CD14-positive monocyte (primary cell): ENCODE results near the gene DNM2. TPM values are rescaled to one million over a fixed set of nuclear protein-coding genes. Genes with fewer than 3 reads are reported as not detected.
"Not testable (repeated sequence)": the region's sequence is repeated elsewhere in the genome, so short reads cannot be mapped to it uniquely, and the experiment has no call there.

ENCODE experiments used
- DNase-seq, 3 donors: peaks; one replicate each; pipeline ENCODE4 v3.0.0-alpha.2; 2011 to 2022
- H2AFZ ChIP-seq: 2 replicates; pipeline ENCODE4 v1.6.0; 2012; ENCODE audit warnings: mild to moderate bottlenecking, low read depth, low read length, inconsistent platforms; ENCODE audit not compliant: insufficient read depth, poor library complexity, severe bottlenecking
- H3K27ac ChIP-seq, 2 donors: 1 replicate in 1 of 2; 2 replicates in 1 of 2; pipeline ENCODE4 v1.5.1; 2012 to 2013; ENCODE audit warnings: low read length in 2 of 2, control low read depth in 1 of 2, inconsistent platforms in 1 of 2, low read depth in 1 of 2, mild to moderate bottlenecking in 1 of 2
- H3K27me3 ChIP-seq, 2 donors: one replicate each; pipeline versions ENCODE4 v1.6.0 to v1.6.1; 2011 to 2013; ENCODE audit warnings: low read length in 2 of 2; ENCODE audit not compliant: control insufficient read depth in 2 of 2, insufficient read depth in 2 of 2
- H3K36me3 ChIP-seq, 2 donors: replicated peaks in 1 of 2; 1 replicate in 1 of 2; 2 replicates in 1 of 2; pipeline versions ENCODE4 v1.5.1 to v1.6.1; 2012 to 2013; ENCODE audit warnings: low read length in 2 of 2, control low read depth in 1 of 2, inconsistent platforms in 1 of 2, mild to moderate bottlenecking in 1 of 2; ENCODE audit not compliant: insufficient read depth in 2 of 2, control insufficient read depth in 1 of 2
- H3K4me1 ChIP-seq, 2 donors: 1 replicate in 1 of 2; 2 replicates in 1 of 2; pipeline versions ENCODE4 v1.5.1 to v1.6.1; 2012 to 2013; ENCODE audit warnings: low read length in 2 of 2, control low read depth in 1 of 2, inconsistent platforms in 1 of 2, mild to moderate bottlenecking in 1 of 2, moderate library complexity in 1 of 2; ENCODE audit not compliant: insufficient read depth in 2 of 2, control insufficient read depth in 1 of 2
- H3K4me2 ChIP-seq: replicated peaks from 2 replicates; pipeline ENCODE3; 2012; ENCODE audit warnings: low read length, moderate library complexity, mild to moderate bottlenecking; ENCODE audit not compliant: poor library complexity, severe bottlenecking; ENCODE audit errors: extremely low read depth
- H3K4me3 ChIP-seq, 3 experiments: fragments of 200-600 bp in 1 of 3; sonication (generic) in 1 of 3; replicated peaks in 1 of 3; 1 replicate in 2 of 3; 2 replicates in 1 of 3; pipeline ENCODE4 v1.5.1; 2011 to 2013; ENCODE audit warnings: low read length in 3 of 3, mild to moderate bottlenecking in 3 of 3, control low read depth in 2 of 3, low read depth in 2 of 3, inconsistent platforms in 1 of 3, moderate library complexity in 1 of 3
- H3K79me2 ChIP-seq: 2 replicates; pipeline ENCODE4 v1.6.0; 2012; ENCODE audit warnings: mild to moderate bottlenecking, control low read depth, inconsistent platforms, low read length, moderate library complexity; ENCODE audit not compliant: insufficient read depth
- H3K9ac ChIP-seq: 2 replicates; pipeline ENCODE4 v1.6.0; 2017; ENCODE audit warnings: low read length, mild to moderate bottlenecking; ENCODE audit not compliant: insufficient read depth, poor library complexity, severe bottlenecking
- H3K9me3 ChIP-seq, 2 donors: replicated peaks in 1 of 2; 1 replicate in 1 of 2; 2 replicates in 1 of 2; pipeline versions ENCODE4 v1.5.1 to v1.6.1; 2012 to 2013; ENCODE audit warnings: low read length in 2 of 2, control low read depth in 1 of 2; ENCODE audit not compliant: control insufficient read depth in 1 of 2, insufficient read depth in 1 of 2
- H4K20me1 ChIP-seq: 2 replicates; pipeline ENCODE4 v1.6.0; 2012; ENCODE audit warnings: mild to moderate bottlenecking, low read length, control low read depth, moderate library complexity; ENCODE audit not compliant: insufficient read depth
- H3K27ac Mint-ChIP-seq, 7 donors: one replicate each; pipeline ENCODE4 v1.8.0; 2020; ENCODE audit warnings: mild to moderate bottlenecking in 7 of 7, mixed read lengths in 7 of 7, moderate library complexity in 6 of 7, inconsistent platforms in 2 of 7
- H3K27me3 Mint-ChIP-seq, 3 donors: one replicate each; pipeline ENCODE4 v1.8.0; 2021 to 2022; ENCODE audit warnings: low read depth in 3 of 3, mild to moderate bottlenecking in 3 of 3, mixed read lengths in 3 of 3, moderate library complexity in 3 of 3, inconsistent platforms in 1 of 3
- H3K36me3 Mint-ChIP-seq, 2 donors: one replicate each; pipeline ENCODE4 v1.8.0; 2020; ENCODE audit warnings: mixed read lengths in 2 of 2, inconsistent platforms in 1 of 2, mild to moderate bottlenecking in 1 of 2
- H3K4me1 Mint-ChIP-seq: one replicate; pipeline ENCODE4 v1.8.0; 2020; ENCODE audit warnings: mild to moderate bottlenecking, mixed read lengths
- H3K4me3 Mint-ChIP-seq, 2 donors: one replicate each; pipeline ENCODE4 v1.8.0; 2020; ENCODE audit warnings: mild to moderate bottlenecking in 2 of 2, mixed read lengths in 2 of 2, moderate library complexity in 1 of 2
- H3K9me3 Mint-ChIP-seq, 7 donors: one replicate each; pipeline ENCODE4 v1.8.0; 2020 to 2022; ENCODE audit warnings: mixed read lengths in 7 of 7, mild to moderate bottlenecking in 6 of 7, moderate library complexity in 6 of 7, inconsistent platforms in 2 of 7
- CTCF ChIP-seq: fragments of 200-600 bp; IDR thresholded peaks from one replicate; pipeline ENCODE4 v1.8.0; 2022; ENCODE audit warnings: antibody characterized with exemption, mild to moderate bottlenecking
- WGBS: methylation state at CpG from one replicate; pipeline ENCODE4 v1.1.5; 2013; ENCODE audit warnings: missing lambda C conversion rate; ENCODE audit not compliant: insufficient coverage; 5-methylcytosine and 5-hydroxymethylcytosine counted together
- intact Hi-C, 2 donors: fragments of 100-400 bp; cut with micrococcal nuclease; formaldehyde crosslinking; loops; one replicate each; pipeline versions ENCODE4 v1.15.0 to v1.15.1; 2023
- polyA plus RNA-seq, 3 donors: library from polyadenylated mRNA; depleted of rRNA in 1 of 3; unstranded in 2 of 3; stranded (reverse) in 1 of 3; fragments of 300-500 nt in 2 of 3; fragments of >200 nt in 1 of 3; fragmentation: Illumina TruSeq in 2 of 3; gene quantifications; 1 replicate in 2 of 3; 2 replicates in 1 of 3; pipeline ENCODE4 v1.2.3, GENCODE V29; 2012 to 2021

DNM2 gene
- polyA plus RNA-seq, 3 donors: 53.0 to 186 (median 69.5) TPM

DNA sequence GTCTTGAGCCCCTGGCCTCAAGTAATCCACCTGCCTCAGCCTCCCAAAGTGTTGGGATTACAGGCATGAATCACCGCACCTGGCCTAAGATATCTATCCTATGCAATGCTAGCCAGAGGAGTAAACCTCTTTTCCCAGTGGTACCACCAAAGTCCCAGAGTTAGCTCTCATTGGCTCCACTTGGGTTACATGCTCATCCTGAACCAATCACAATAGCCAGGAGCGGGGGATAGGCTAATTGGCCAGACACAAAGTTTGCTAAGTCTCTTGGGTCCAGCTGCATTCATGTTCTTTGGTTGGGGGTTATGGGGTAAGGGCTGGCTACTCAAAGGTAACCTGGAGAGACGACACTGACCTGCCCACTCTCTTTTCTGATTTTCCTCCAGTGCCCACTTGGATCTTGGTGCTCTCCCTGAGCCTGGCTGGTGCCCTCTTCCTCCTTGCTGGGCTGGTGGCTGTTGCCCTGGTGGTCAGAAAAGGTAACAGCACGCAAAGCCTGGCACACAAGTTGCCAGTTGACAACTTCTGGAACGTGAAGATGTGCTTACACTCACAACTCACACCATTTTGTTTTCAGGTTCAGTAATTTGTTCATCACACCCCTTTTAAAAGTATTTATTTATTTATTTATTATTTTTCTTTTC lies 138.1 kb downstream of the DNM2 start:
- Mint-ChIP-seq H3K4me3 (no peak overlapping the region), H3K27ac (peak overlapping the region in 1 of 7 donors; percentile 72)
- DNase-seq: peak; percentile 37 to 56 (median 45)

DNA sequence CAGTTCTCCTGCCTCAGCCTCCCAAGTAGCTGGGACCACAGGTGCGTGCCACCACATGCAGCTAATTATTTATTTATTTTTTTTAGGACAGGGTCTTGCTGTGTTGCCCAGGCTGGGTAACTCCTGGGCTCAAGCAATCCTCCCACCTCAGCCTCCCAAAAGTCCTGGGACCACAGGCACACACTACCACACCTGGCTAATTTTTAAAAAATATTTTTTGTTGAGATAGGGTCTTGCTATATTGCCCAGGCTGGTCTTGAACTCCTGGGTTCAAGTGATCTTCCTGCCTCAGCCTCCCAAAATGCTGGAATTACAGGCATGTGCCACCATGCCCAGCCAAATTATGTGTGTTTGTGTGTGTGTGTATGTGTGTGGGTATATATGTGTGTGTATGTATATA lies 139.0 kb downstream of the DNM2 start:
- H3K27ac Mint-ChIP-seq, intact Hi-C loops, H3K9ac ChIP-seq, DNase-seq, H3K27me3 Mint-ChIP-seq, H3K9me3 Mint-ChIP-seq, H3K27ac ChIP-seq, H3K4me3 ChIP-seq, H3K27me3 ChIP-seq, H2AFZ ChIP-seq, H3K9me3 ChIP-seq, H3K4me3 Mint-ChIP-seq, H3K4me2 ChIP-seq: not testable (repeated sequence)
- Histone ChIP-seq H3K36me3 (peaks cover 51 to 72% of the 10 kb centered on the region in 2 donors), H3K79me2 (peaks cover 50% of the 10 kb centered on the region), H4K20me1 (peaks cover 39% of the 10 kb centered on the region), H3K4me1 (peaks cover 14 to 38% of the 10 kb centered on the region in 2 donors)
- no CpG with 5 or more reads among the region's 1 CpG for WGBS
- H3K4me1 Mint-ChIP-seq: peaks cover 35% of the 10 kb centered on the region
- peaks cover 40 to 83% of the 10 kb centered on the region in 2 donors for H3K36me3 Mint-ChIP-seq

More for the DNA sequence above, 138.1 kb downstream of the DNM2 start:
- Histone ChIP-seq H3K4me2 (no peak overlapping the region), H3K36me3 (peaks cover 56 to 78% of the 10 kb centered on the region in 2 donors), H3K9ac (no peak overlapping the region), H3K4me1 (peaks cover 6 to 36% of the 10 kb centered on the region in 2 donors), H3K4me3 (no peak overlapping the region), H3K27me3 (no peaks in the 10 kb centered on the region), H3K9me3 (no peaks in the 10 kb centered on the region), H3K79me2 (peaks cover 57% of the 10 kb centered on the region), H3K27ac (no peak overlapping the region), H2AFZ (no peak overlapping the region), H4K20me1 (peaks cover 39% of the 10 kb centered on the region)
- 75% methylated on average over 2 of the region's 5 CpGs for WGBS
- peak; percentile 84 for TF ChIP-seq CTCF
- H3K36me3 Mint-ChIP-seq: peaks cover 45 to 88% of the 10 kb centered on the region in 2 donors
- intact Hi-C loops: no loop called here
- peaks cover 29% of the 10 kb centered on the region for H3K4me1 Mint-ChIP-seq
- peaks cover 0 to 5% (median 0%) of the 10 kb centered on the region in 7 donors for H3K9me3 Mint-ChIP-seq
- H3K27me3 Mint-ChIP-seq: peaks cover 0 to 4% (median 3%) of the 10 kb centered on the region in 3 donors
